LNCaP clone FGC (cell line): ENCODE data around the gene UGT1A10.
"Not testable (repeated sequence)": the region's sequence is repeated elsewhere in the genome, so short reads cannot be mapped to it uniquely, and the experiment has no call there.

Source experiments
- DNase-seq: peaks from one replicate; pipeline ENCODE4 v3.0.0-alpha.2; 2011; ENCODE audit warnings: low read depth
- H3K4me3 ChIP-seq: 2 replicates; pipeline ENCODE4 v1.5.1; 2011; ENCODE audit warnings: mild to moderate bottlenecking, low read depth, low read length, control low read depth
- CTCF ChIP-seq: IDR thresholded peaks from 2 replicates; pipeline ENCODE4 v1.5.1; 2012; ENCODE audit warnings: mild to moderate bottlenecking; ENCODE audit not compliant: control insufficient read depth, insufficient read depth; ENCODE audit errors: extremely low read depth

The UGT1A10 gene

GRCh38 chr2:233638836-233639235 lies 2.6 kb downstream of the UGT1A10 start:
- TF ChIP-seq CTCF = 0 out of 2 replicates have a peak, but pooled peaks have one; percentile 10
- H3K4me3 ChIP-seq = no peak overlapping the region
- DNase-seq = no peak

- TF ChIP-seq CTCF = no peak
- no peak for DNase-seq
- no peak overlapping the region for H3K4me3 ChIP-seq
Observed at GRCh38 chr2:233639860-233640259, 3.6 kb downstream of the UGT1A10 start.

- 0 out of 2 replicates have a peak, but pooled peaks have one; percentile 14 for TF ChIP-seq CTCF
- DNase-seq = no peak
- no peak overlapping the region for H3K4me3 ChIP-seq
Observed at GRCh38 chr2:233643128-233643527, 6.9 kb downstream of the UGT1A10 start.

- not testable (repeated sequence) for DNase-seq, H3K4me3 ChIP-seq
Observed at GRCh38 chr2:233646033-233646432, 9.8 kb downstream of the UGT1A10 start.

GRCh38 chr2:233650981-233651380 lies 14.7 kb downstream of the UGT1A10 start:
- DNase-seq = no peak
- no peak overlapping the region for H3K4me3 ChIP-seq
- TF ChIP-seq CTCF = no peak

GRCh38 chr2:233651430-233651829 lies 15.2 kb downstream of the UGT1A10 start:
- TF ChIP-seq CTCF = no peak
- DNase-seq = no peak
- H3K4me3 ChIP-seq = no peak overlapping the region

GRCh38 chr2:233654501-233654900 lies 18.3 kb downstream of the UGT1A10 start:
- TF ChIP-seq CTCF = no peak
- no peak for DNase-seq
- H3K4me3 ChIP-seq = no peak overlapping the region

GRCh38 chr2:233655043-233655442 lies 18.8 kb downstream of the UGT1A10 start:
- no peak overlapping the region for H3K4me3 ChIP-seq
- DNase-seq = no peak
- no peak for TF ChIP-seq CTCF

- not testable (repeated sequence) for H3K4me3 ChIP-seq, DNase-seq
Observed at GRCh38 chr2:233655943-233656342, 19.7 kb downstream of the UGT1A10 start.
